Activated CD8-positive, alpha-beta memory T cell treated with anti-CD3 and anti-CD28 coated beads for 24 hours (primary cell): Measurements from ENCODE around the gene OR2H1.
"Not testable (repeated sequence)": the region's sequence is repeated elsewhere in the genome, so short reads cannot be mapped to it uniquely, and the experiment has no call there.

ENCODE experiments used
- DNase-seq: peaks from one replicate; pipeline ENCODE4 v3.0.0-alpha.2; 2020

The OR2H1 gene

GRCh38 chr6:29456971-29457370 is at the start of gene OR2H1, which contains the start of gene OR11A1:
TSS of gene OR2H1 (plus strand) at chr6:29457155. CDS start at chr6:29461770, 4,615 bp downstream.
TSS of gene OR11A1 (minus strand) at chr6:29457071. CDS start at chr6:29427641, 29,430 bp downstream.
- DNase-seq: no peak

DNA sequence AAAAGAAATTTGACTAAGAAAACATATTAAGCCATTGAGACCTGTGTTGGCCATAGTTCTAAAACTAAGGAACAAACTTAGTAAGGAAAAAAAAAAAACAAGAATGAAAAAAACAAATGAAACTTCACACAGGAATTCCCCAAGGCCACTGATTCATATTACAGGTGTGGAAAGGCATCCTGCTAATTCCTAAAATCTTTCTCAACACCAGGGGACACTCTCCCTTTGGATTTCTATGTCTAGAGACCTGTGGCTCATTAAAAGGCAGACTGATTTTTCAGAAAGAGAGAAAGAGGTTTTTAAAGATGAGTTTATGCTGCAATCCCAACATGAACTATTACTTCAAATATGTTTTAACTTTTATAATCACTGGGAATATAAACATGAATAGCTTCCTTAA is 42.4 kb upstream of the OR2H1 start, which contains the start of gene OR12D1:
Gene OR12D1, plus strand, starts transcription at position 341 of the 400 bp plus-strand sequence.
- no peak for DNase-seq

- no peak for DNase-seq
These were observed 37.4 kb upstream of the OR2H1 start for GRCh38 chr6:29419516-29419915.

GRCh38 chr6:29424168-29424567 is 32.8 kb upstream of the OR2H1 start:
- no peak for DNase-seq

DNA sequence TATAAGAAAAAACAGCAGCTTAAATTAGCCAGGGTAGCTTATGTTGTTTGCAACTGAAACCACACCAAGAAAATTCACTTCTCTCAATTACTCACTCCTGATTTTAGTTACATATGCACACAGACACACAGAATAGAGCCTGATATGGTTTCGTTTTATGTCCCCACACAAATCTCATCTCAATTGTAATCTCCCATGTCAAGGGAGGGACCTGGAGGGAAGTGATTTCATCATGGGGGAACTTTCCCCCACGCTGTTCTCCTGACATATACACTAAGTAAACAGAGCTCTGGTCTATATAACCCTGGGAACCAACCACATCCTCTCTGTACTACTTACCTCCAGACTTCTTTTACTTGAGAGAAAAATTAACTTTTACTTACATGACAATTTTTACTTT is 32.4 kb upstream of the OR2H1 start:
- DNase-seq: no peak

DNA sequence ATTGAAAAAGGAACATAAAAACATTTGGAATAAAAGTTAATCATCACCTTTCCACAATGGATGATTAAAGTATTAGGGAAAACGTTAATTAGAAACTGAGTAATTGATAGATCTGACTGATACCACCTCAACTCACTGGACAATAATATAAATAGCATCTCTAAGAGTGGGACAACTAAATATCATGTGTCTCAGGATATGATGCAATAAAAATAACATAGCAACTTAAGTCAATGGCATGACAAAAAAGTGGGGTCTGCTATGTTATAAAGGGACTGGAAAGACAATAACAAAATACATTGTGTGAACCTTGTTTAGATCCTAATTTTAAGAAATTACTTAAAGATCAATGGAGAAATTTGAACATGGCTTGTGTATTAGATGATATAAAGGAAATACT is 31.9 kb upstream of the OR2H1 start:
- no peak for DNase-seq

GRCh38 chr6:29426654-29427053 is 30.3 kb upstream of the OR2H1 start:
- DNase-seq: no peak

DNA sequence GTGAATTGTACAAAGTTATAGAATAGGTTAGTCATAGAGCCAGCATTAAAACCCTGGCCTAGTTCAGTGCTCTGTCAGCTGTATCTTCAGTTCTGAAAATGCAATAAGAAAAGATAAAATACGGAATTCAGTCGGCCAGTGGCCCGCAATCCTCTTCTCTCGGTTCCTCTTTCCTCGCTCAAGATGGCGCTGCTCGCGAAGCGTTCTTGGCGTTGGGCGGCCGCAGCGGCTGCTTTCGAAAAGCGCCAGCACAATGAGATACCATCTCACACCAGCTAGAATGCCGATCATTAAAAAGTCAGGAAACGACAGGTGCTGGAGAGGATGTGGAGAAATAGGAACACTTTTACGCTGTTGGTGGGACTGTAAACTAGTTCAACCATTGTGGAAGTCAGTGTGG is 20.2 kb upstream of the OR2H1 start:
- not testable (repeated sequence) for DNase-seq

- DNase-seq: no peak
These were observed 17.9 kb upstream of the OR2H1 start, which contains the start of gene OR10C1 for GRCh38 chr6:29439006-29439405. TSS of gene OR10C1 (plus strand) at chr6:29439306. CDS start at chr6:29440016, 710 bp downstream.

DNA sequence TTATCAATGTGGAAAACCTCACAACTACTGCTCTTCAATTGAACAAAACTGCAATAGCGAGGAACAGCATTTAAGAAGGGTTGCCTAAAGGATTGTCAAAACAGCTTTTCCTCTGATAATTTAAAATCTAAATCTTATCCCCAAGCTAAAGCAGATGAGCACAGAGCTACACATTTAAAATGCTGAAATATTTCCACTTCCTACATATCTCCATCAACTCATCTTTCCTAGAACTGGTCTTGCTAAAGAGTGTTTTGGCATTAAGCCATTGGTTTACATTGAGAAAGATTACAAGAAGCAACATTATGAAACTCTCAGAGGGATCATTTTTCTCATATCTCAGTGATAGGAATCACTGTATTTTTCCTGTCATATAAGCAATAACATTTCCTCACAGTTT is 14.2 kb upstream of the OR2H1 start:
- no peak for DNase-seq

- DNase-seq: not testable (repeated sequence)
These were observed 12.9 kb upstream of the OR2H1 start for GRCh38 chr6:29444031-29444430.

DNA sequence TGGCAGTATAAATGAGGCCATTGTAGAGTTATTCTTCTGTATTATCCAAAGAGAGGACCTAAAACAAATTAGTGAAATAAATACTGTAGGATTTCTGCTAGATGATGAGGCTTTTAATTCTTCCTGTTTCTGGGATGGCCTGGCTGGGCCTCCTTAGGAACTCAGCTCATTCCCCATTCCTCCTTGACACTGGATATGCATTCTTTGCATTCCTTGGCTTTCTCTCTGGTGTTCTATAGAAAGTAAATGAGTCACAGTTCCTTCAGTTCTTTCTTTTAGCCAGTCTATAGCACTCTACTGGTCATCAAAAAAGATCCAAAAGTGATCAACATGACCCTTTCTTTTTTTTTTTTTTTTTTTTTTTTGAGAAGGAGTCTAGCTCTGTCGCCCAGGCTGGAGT is 9.3 kb upstream of the OR2H1 start:
- DNase-seq: no peak

GRCh38 chr6:29451471-29452193 is 5.3 kb upstream of the OR2H1 start:
- DNase-seq: no peak

GRCh38 chr6:29461021-29461814 is 4.3 kb downstream of the OR2H1 start:
- DNase-seq: no peak

- DNase-seq: no peak
These were observed 5.1 kb downstream of the OR2H1 start for GRCh38 chr6:29462022-29462421.

DNA sequence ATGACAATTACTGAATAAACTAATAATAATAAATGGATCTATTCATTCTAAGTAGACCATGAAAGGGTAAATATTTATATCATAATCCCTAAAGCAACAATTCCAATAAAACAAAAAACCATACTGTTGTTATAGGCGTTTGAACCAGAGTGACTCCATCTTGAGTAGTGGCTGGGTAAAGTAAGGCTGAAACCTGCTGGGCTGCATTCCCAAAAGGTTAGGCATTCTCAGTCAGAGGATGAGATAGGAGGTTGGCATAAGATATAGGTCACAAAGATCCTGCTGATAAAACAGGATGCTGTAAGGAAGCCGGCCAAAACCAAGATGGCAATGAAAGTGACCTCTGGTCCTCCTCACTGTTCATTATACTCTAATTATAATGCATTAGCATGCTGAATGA is 8.3 kb downstream of the OR2H1 start:
- DNase-seq: no peak

DNA sequence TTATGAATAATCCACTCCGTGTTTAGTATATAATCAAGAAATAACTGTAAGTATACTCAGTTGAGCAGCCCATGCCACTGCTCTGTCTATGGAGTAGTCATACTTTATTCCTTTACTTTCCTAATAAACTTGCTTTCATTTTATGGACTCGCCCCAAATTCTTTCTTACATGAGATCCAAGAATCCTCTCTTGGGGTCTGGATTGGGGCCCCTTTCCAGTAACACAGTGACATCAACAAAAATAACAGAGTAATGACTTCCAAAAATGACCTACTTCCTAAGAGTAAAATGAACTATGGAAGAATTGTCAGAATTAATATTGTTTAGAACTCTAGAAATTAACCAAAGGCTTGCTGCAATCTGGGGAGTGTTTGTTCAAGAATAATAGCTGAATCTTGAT is 8.8 kb downstream of the OR2H1 start:
- no peak for DNase-seq

DNA sequence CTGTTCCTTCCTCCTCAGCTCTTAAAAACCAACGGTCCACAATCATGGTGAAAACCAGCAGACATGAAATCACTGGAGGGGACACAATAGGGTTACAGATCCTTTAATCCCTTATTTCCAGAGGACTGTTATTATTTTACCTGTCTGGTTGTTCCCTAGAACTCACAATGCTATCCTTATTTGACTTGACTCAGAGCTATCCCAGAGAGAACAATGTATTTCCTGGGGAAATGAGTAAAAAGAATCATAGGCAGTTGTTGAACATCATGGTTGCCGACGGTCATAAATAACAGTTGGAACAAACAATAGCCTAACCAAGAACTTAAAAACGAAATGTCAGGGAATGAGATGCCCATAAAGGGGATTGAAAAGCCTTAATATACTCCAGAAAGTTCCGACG is 9.3 kb downstream of the OR2H1 start:
- DNase-seq: no peak

DNA sequence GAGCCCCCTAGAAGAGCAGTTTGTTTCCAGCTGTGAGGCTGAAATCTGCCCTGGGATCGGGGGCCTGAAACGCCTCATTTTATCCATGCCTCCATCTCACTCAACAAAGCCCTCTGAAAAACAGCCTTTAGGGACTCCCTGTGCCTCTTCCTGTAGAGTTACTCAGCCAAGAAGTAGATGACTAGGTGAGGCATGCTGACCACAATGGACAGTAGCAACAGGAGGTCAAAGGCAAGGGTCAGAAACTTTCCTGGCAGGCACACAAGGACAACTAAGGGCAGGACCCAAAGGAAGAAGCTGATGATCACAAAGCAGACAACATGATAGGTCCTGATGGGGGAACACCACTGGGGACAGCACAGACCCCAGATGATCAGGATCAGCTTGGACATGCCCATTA is 18.0 kb downstream of the OR2H1 start:
- no peak for DNase-seq

- no peak for DNase-seq
These were observed 21.0 kb downstream of the OR2H1 start for GRCh38 chr6:29477923-29478450.

DNA sequence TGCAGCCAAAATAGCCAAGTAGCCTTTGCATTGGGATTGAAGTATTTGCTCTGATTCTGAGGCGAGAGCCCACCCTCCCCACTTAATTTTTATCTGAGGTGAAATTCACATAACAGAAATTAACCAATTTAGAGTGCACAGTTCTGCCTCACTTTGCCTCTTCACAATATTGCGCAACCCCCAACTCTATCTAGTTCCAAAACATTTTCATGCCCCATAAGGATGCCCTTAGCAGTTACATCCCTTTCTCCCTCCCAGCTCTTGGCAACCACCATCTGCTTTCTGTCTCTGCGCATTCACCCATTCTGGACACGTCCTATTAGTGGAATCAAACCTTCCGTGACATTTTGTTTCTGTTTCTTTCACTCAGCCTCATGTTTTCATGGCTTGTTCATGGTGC is 21.8 kb downstream of the OR2H1 start:
- DNase-seq: no peak

DNA sequence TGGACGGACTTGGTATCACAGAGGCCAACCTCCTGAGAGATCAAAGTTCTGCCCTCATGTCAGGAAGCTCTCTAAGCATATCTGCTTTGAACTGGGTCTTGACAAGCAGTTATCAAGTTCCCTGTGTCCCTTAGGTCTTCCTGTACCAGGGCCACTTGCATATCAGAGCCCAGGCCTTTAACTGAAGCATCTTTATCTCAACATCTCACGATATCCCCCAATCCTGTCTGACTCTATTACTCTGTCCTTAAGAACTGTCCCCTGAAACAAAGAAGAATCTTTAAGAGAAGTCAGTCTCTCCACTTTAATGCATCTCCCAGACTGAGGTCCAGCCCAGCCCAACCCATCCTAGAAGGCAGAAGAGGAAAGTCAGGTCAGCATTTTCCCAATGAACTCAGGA is 22.6 kb downstream of the OR2H1 start:
- DNase-seq: no peak

DNA sequence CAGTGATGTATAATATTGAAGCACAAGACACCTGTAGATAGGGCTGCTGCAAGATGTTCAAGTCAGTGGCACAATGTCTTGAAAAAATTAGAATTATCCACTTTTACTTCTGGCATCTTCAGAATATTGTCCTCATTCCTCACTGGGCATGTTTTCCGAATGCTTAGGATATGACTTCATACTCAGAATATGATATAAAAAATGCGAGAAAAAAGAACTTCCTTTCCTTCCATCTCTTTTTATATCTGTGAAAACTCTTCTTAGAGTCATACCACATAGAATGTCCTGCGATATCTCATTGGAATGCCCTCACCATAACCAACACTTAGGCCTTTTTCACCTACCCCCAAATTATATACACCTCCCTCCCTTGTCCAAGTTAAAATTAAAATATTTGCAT is 26.2 kb downstream of the OR2H1 start:
- DNase-seq: no peak

- DNase-seq: no peak
These were observed 26.8 kb downstream of the OR2H1 start for GRCh38 chr6:29483735-29484134.
